DOHH2 (cell line): ENCODE data around the gene ADGRL3.

ENCODE experiments used
- H3F3A ChIP-seq: fragments of 200-600 bp; sonication (generic), shearing (Covaris generic); 2 replicates; pipeline ENCODE4 v1.6.0; 2016; ENCODE audit warnings: antibody characterized with exemption, mild to moderate bottlenecking; ENCODE audit not compliant: control insufficient read depth, insufficient read depth
- H3K27ac ChIP-seq: fragments of 200-600 bp; sonication (generic); 2 replicates; pipeline ENCODE4 v1.5.1; 2014; ENCODE audit warnings: low read depth, mild to moderate bottlenecking, low read length, moderate library complexity
- H3K27me3 ChIP-seq: fragments of 200-600 bp; sonication (generic); 2 replicates; pipeline ENCODE4 v1.6.1; 2014; ENCODE audit warnings: mild to moderate bottlenecking, low read length, mixed read lengths; ENCODE audit not compliant: control insufficient read depth
- H3K36me3 ChIP-seq: fragments of 200-600 bp; sonication (generic); 2 replicates; pipeline ENCODE4 v1.6.1; 2014; ENCODE audit warnings: mild to moderate bottlenecking, low read length, moderate library complexity, mixed read lengths; ENCODE audit not compliant: control insufficient read depth
- H3K4me1 ChIP-seq: fragments of 200-600 bp; sonication (generic); 2 replicates; pipeline ENCODE4 v1.6.1; 2014; ENCODE audit warnings: mild to moderate bottlenecking, low read length, mixed read lengths; ENCODE audit not compliant: control insufficient read depth
- H3K4me2 ChIP-seq: fragments of 200-600 bp; sonication (generic); 2 replicates; pipeline ENCODE4 v1.6.0; 2014; ENCODE audit warnings: mild to moderate bottlenecking, low read length, moderate library complexity
- H3K4me3 ChIP-seq: fragments of 200-600 bp; sonication (generic); 2 replicates; pipeline ENCODE4 v1.5.1; 2014; ENCODE audit warnings: mild to moderate bottlenecking, low read length, mixed read lengths
- H3K79me2 ChIP-seq: fragments of 200-600 bp; sonication (generic); 2 replicates; pipeline ENCODE4 v1.6.1; 2014; ENCODE audit warnings: mild to moderate bottlenecking, low read length, mixed read lengths; ENCODE audit not compliant: control insufficient read depth
- H3K9me2 ChIP-seq: fragments of 200-600 bp; sonication (generic); replicated peaks from 2 replicates; pipeline ENCODE4 v1.6.1; 2014; ENCODE audit warnings: mild to moderate bottlenecking, low read length, mixed read lengths; ENCODE audit not compliant: control insufficient read depth
- H3K9me3 ChIP-seq: fragments of 200-600 bp; sonication (generic); 2 replicates; pipeline ENCODE4 v1.6.1; 2014; ENCODE audit warnings: antibody characterized with exemption, low read length, mixed read lengths; ENCODE audit not compliant: control insufficient read depth, insufficient read depth
- H4K20me1 ChIP-seq: fragments of 200-600 bp; sonication (generic); 2 replicates; pipeline ENCODE4 v1.6.0; 2014; ENCODE audit warnings: low read depth, mild to moderate bottlenecking, antibody characterized with exemption, low read length, moderate library complexity; ENCODE audit not compliant: control insufficient read depth, insufficient read depth
- CTCF ChIP-seq: fragments of 200-600 bp; sonication (generic); IDR thresholded peaks from one replicate; pipeline ENCODE4 v1.5.1; 2014; ENCODE audit warnings: antibody characterized with exemption, mild to moderate bottlenecking, low read depth, low read length; ENCODE audit not compliant: poor library complexity, severe bottlenecking
- EZH2phosphoT487 ChIP-seq: fragments of 200-600 bp; sonication (generic); IDR thresholded peaks from 2 replicates; pipeline ENCODE4 v1.6.1; 2017; ENCODE audit warnings: borderline replicate concordance, mild to moderate bottlenecking, antibody characterized with exemption, low read length, moderate library complexity, mixed read lengths

ADGRL3 gene

GRCh38 chr4:61389640-61390039 lies 189.5 kb downstream of the ADGRL3 start:
- TF ChIP-seq CTCF = no peak
- TF ChIP-seq EZH2phosphoT487 = no peak
- no peaks in the 10 kb centered on the region for H3K36me3 ChIP-seq
- no peak overlapping the region for H3K4me3 ChIP-seq
- no peaks in the 10 kb centered on the region for H3K79me2 ChIP-seq
- no peaks in the 10 kb centered on the region for H3F3A ChIP-seq
- H3K4me2 ChIP-seq = no peak overlapping the region
- H3K4me1 ChIP-seq = no peaks in the 10 kb centered on the region
- no peaks in the 10 kb centered on the region for H3K27me3 ChIP-seq
- no peaks in the 10 kb centered on the region for H3K9me2 ChIP-seq
- H3K9me3 ChIP-seq = no peaks in the 10 kb centered on the region
- no peaks in the 10 kb centered on the region for H4K20me1 ChIP-seq
- no peak overlapping the region for H3K27ac ChIP-seq

- H3K27me3 ChIP-seq = no peaks in the 10 kb centered on the region
- H3K9me3 ChIP-seq = no peaks in the 10 kb centered on the region
- H3K4me3 ChIP-seq = no peak overlapping the region
- no peak overlapping the region for H3K27ac ChIP-seq
- no peaks in the 10 kb centered on the region for H3K36me3 ChIP-seq
- TF ChIP-seq EZH2phosphoT487 (no peak), CTCF (no peak)
- no peaks in the 10 kb centered on the region for H3F3A ChIP-seq
- H4K20me1 ChIP-seq = no peaks in the 10 kb centered on the region
- H3K79me2 ChIP-seq = no peaks in the 10 kb centered on the region
- no peak overlapping the region for H3K4me2 ChIP-seq
- H3K4me1 ChIP-seq = no peaks in the 10 kb centered on the region
- H3K9me2 ChIP-seq = no peaks in the 10 kb centered on the region
These were observed 195.6 kb downstream of the ADGRL3 start for GRCh38 chr4:61395754-61396153.

GRCh38 chr4:61397174-61397573 lies 197.0 kb downstream of the ADGRL3 start:
- H3K9me2 ChIP-seq = no peaks in the 10 kb centered on the region
- TF ChIP-seq EZH2phosphoT487 = no peak
- TF ChIP-seq CTCF = no peak
- no peaks in the 10 kb centered on the region for H3F3A ChIP-seq
- H3K9me3 ChIP-seq = no peaks in the 10 kb centered on the region
- no peak overlapping the region for H3K27ac ChIP-seq
- H3K4me3 ChIP-seq = no peak overlapping the region
- H3K79me2 ChIP-seq = no peaks in the 10 kb centered on the region
- no peaks in the 10 kb centered on the region for H4K20me1 ChIP-seq
- no peak overlapping the region for H3K4me2 ChIP-seq
- H3K36me3 ChIP-seq = no peaks in the 10 kb centered on the region
- no peaks in the 10 kb centered on the region for H3K4me1 ChIP-seq
- H3K27me3 ChIP-seq = no peaks in the 10 kb centered on the region

GRCh38 chr4:61400439-61401038 lies 200.4 kb downstream of the ADGRL3 start:
- Histone ChIP-seq H3K27me3 (no peaks in the 10 kb centered on the region), H3K4me2 (no peak overlapping the region), H3K36me3 (no peaks in the 10 kb centered on the region), H3F3A (no peaks in the 10 kb centered on the region), H3K4me3 (no peak overlapping the region), H3K27ac (no peak overlapping the region), H3K79me2 (no peaks in the 10 kb centered on the region), H3K4me1 (no peaks in the 10 kb centered on the region), H4K20me1 (no peaks in the 10 kb centered on the region), H3K9me2 (no peaks in the 10 kb centered on the region), H3K9me3 (no peaks in the 10 kb centered on the region)
- TF ChIP-seq CTCF (no peak), EZH2phosphoT487 (no peak)
